ENCODE measurements around the gene ARL6IP6. TPM values are rescaled to one million over a fixed set of nuclear protein-coding genes. Genes with fewer than 3 reads are reported as not detected.
"Not testable (repeated sequence)": the region's sequence is repeated elsewhere in the genome, so short reads cannot be mapped to it uniquely, and the experiment has no call there.

The ARL6IP6 gene
- total RNA-seq, 1 donor from 2014 or later, result 18.1 TPM

- no peak overlapping the region for H2AFZ ChIP-seq (ENCODE audit: low read depth, low read length)
- Mint-ChIP-seq H3K27ac (ENCODE audit: unreplicated experiment) (no peak overlapping the region), H3K4me3 (ENCODE audit: unreplicated experiment) (no peak overlapping the region), H3K27me3 (ENCODE audit: low read depth, unreplicated experiment) (no peaks in the 10 kb centered on the region), H3K36me3 (ENCODE audit: low read depth, unreplicated experiment) (no peaks in the 10 kb centered on the region), H3K4me1 (ENCODE audit: low read depth, unreplicated experiment) (no peaks in the 10 kb centered on the region), H3K9me3 (ENCODE audit: unreplicated experiment) (no peaks in the 10 kb centered on the region)
- H3K4me2 ChIP-seq (ENCODE audit: low read length), result no peak overlapping the region
- no peaks in the 10 kb centered on the region for H3K36me3 ChIP-seq (ENCODE audit: insufficient read depth, low read length)
- H3K79me2 ChIP-seq (ENCODE audit: insufficient read depth, low read length), result peaks cover 39% of the 10 kb centered on the region
- H4K20me1 ChIP-seq (ENCODE audit: insufficient read depth, low read length), result peaks cover 9% of the 10 kb centered on the region
- H3K9ac ChIP-seq (ENCODE audit: low read length), result no peak overlapping the region
- no peak for TF ChIP-seq EZH2 (IDR thresholded peaks at IDR 0.05; ENCODE audit: insufficient read depth, low read length)
- TF ChIP-seq CTCF (IDR thresholded peaks at IDR 0.05; ENCODE audit: insufficient read depth, low read depth, low read length), result no peak
- FAIRE-seq (no peak), DNase-seq (ENCODE audit: low read depth) (no peak)
- H3K27me3 ChIP-seq (ENCODE audit: insufficient read depth, low read length), result no peaks in the 10 kb centered on the region
- no peaks in the 10 kb centered on the region for H3K9me3 ChIP-seq (ENCODE audit: insufficient read depth, low read depth, low read length)
- H3K4me1 ChIP-seq (ENCODE audit: insufficient read depth, low read length), result no peaks in the 10 kb centered on the region
- no peak overlapping the region for H3K4me3 ChIP-seq (ENCODE audit: insufficient read depth, low read depth, low read length)
- no peak overlapping the region for H3K27ac ChIP-seq (ENCODE audit: low read depth, low read length)
Measured at GRCh38 chr2:152729844-152730243, 11.4 kb downstream of the ARL6IP6 start.

DNA sequence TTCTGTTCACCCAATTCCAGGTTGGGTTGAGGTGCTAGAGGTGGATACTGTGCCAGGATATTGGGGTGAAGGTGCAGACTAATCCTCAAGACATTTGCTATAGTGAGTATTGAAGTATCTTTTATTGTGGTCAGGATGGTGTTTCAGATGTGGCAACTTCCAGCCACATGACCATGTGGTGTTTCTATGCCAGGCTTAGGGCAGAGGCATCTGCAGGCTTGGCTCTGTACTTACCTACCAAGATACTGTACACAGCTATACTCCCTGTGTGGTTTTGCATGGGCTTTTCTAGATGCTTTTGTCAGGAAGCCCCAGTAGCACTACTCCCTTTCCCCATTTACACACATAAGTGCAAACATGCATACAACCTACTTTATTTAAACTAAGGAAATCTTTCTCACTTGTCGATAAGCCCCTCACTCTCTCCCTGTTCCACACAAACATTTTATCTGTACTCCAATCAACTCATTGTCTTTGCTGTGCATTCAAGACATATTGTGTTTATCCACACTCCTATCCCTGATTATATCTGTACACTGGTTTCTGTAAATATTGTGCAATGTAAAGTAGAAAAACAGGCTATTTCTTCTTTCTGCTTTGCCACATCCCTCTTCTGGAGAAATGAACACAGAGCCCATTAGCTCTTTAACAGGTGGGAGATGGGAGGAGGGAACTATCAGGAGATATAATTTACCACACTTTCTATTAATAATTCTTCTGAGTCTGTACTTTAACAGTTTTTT, 12.3 kb downstream of the ARL6IP6 start:
- no peaks in the 10 kb centered on the region for H3K9me3 Mint-ChIP-seq (ENCODE audit: unreplicated experiment)
- H3K27me3 Mint-ChIP-seq (ENCODE audit: low read depth, unreplicated experiment), result no peaks in the 10 kb centered on the region
- no peaks in the 10 kb centered on the region for H3K4me1 Mint-ChIP-seq (ENCODE audit: low read depth, unreplicated experiment)
- H3K4me1 ChIP-seq (ENCODE audit: insufficient read depth, low read length), result no peaks in the 10 kb centered on the region
- no peak overlapping the region for H3K27ac ChIP-seq (ENCODE audit: low read depth, low read length)
- H3K4me3 ChIP-seq (ENCODE audit: insufficient read depth, low read depth, low read length), result no peak overlapping the region
- H2AFZ ChIP-seq (ENCODE audit: low read depth, low read length), result no peak overlapping the region
- H4K20me1 ChIP-seq (ENCODE audit: insufficient read depth, low read length), result peaks cover 7% of the 10 kb centered on the region
- H3K27ac Mint-ChIP-seq (ENCODE audit: unreplicated experiment), result no peak overlapping the region
- H3K4me2 ChIP-seq (ENCODE audit: low read length), result no peak overlapping the region
- no peaks in the 10 kb centered on the region for H3K9me3 ChIP-seq (ENCODE audit: insufficient read depth, low read depth, low read length)
- no peak for FAIRE-seq
- no peaks in the 10 kb centered on the region for H3K36me3 Mint-ChIP-seq (ENCODE audit: low read depth, unreplicated experiment)
- no peak overlapping the region for H3K9ac ChIP-seq (ENCODE audit: low read length)
- H3K27me3 ChIP-seq (ENCODE audit: insufficient read depth, low read length), result no peaks in the 10 kb centered on the region
- DNase-seq (ENCODE audit: low read depth), result peak; percentile 6
- H3K4me3 Mint-ChIP-seq (ENCODE audit: unreplicated experiment), result no peak overlapping the region
- no peaks in the 10 kb centered on the region for H3K36me3 ChIP-seq (ENCODE audit: insufficient read depth, low read length)
- peaks cover 32% of the 10 kb centered on the region for H3K79me2 ChIP-seq (ENCODE audit: insufficient read depth, low read length)
- TF ChIP-seq EZH2 (IDR thresholded peaks at IDR 0.05; ENCODE audit: insufficient read depth, low read length), result no peak

DNA sequence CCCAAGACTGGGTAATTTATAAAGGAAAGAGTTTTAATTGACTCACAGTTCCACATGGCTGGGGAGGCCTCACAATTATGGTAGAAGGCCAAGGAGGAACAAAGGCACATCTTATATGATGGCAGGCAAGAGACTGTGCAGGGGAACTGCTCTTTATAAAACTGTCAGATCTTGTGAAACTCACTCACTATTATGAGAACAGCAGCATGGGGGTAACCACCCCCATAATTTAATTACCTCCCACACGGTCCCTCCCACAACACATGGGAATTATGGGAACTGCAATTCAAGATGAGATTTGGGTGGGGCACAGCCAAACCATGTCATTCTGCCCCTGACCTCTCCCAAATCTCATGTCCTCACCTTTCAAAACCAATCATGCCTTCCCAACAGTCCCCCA, 19.1 kb downstream of the ARL6IP6 start:
- not testable (repeated sequence) for H2AFZ ChIP-seq (ENCODE audit: low read depth, low read length); H3K36me3 ChIP-seq (ENCODE audit: insufficient read depth, low read length); H3K4me3 ChIP-seq (ENCODE audit: insufficient read depth, low read depth, low read length); H3K79me2 ChIP-seq (ENCODE audit: insufficient read depth, low read length); H3K27me3 ChIP-seq (ENCODE audit: insufficient read depth, low read length); H3K27ac Mint-ChIP-seq (ENCODE audit: unreplicated experiment); FAIRE-seq; H3K27me3 Mint-ChIP-seq (ENCODE audit: low read depth, unreplicated experiment); H3K4me1 Mint-ChIP-seq (ENCODE audit: low read depth, unreplicated experiment); H3K4me2 ChIP-seq (ENCODE audit: low read length); H3K4me3 Mint-ChIP-seq (ENCODE audit: unreplicated experiment); H3K9ac ChIP-seq (ENCODE audit: low read length); H3K27ac ChIP-seq (ENCODE audit: low read depth, low read length); DNase-seq (ENCODE audit: low read depth); H4K20me1 ChIP-seq (ENCODE audit: insufficient read depth, low read length); H3K4me1 ChIP-seq (ENCODE audit: insufficient read depth, low read length); H3K9me3 Mint-ChIP-seq (ENCODE audit: unreplicated experiment); H3K9me3 ChIP-seq (ENCODE audit: insufficient read depth, low read depth, low read length)
- peaks cover 15% of the 10 kb centered on the region for H3K36me3 Mint-ChIP-seq (ENCODE audit: low read depth, unreplicated experiment)
